LHCN-M2 (cell line): ENCODE measurements around the gene BRME1. TPM values are rescaled to one million over a fixed set of nuclear protein-coding genes. Genes with fewer than 3 reads are reported as not detected.

Experiments used
- DNase-seq: peaks from one replicate; pipeline ENCODE4 v3.0.0-alpha.2; 2012; ENCODE audit warnings: low read depth
- total RNA-seq: library from RNA; depleted of rRNA; stranded (reverse); fragments of >200 nt; gene quantifications from 2 replicates; pipeline ENCODE4 v1.2.3, GENCODE V29; 2014

BRME1 gene
- total RNA-seq, 1 experiment from 2014 or later: 1.1 TPM

GRCh38 chr19:13887517-13887916 lies 18.4 kb downstream of the BRME1 start:
- DNase-seq: peak; percentile 65

DNA sequence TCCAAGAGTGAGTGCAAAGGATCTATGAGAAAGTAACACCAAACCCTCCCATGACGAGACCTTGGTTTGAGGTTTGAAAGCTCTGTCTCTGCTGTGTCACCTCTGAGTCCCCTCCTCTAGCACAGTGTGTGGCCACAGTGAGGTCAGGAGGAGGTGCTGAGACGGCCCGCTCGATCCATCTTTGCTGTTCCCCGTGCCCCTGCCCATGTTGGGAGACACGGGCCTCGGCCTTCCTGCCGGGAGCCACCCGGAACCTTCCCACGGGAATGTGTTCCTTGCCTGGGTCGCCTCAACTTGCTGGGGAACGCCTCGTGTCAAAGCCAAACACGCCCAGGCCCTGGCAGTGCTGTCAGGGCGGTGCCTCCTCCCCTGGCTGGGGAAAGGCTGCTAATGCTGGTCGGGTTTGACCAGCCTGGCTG lies 18.9 kb downstream of the BRME1 start:
- no peak for DNase-seq

DNA sequence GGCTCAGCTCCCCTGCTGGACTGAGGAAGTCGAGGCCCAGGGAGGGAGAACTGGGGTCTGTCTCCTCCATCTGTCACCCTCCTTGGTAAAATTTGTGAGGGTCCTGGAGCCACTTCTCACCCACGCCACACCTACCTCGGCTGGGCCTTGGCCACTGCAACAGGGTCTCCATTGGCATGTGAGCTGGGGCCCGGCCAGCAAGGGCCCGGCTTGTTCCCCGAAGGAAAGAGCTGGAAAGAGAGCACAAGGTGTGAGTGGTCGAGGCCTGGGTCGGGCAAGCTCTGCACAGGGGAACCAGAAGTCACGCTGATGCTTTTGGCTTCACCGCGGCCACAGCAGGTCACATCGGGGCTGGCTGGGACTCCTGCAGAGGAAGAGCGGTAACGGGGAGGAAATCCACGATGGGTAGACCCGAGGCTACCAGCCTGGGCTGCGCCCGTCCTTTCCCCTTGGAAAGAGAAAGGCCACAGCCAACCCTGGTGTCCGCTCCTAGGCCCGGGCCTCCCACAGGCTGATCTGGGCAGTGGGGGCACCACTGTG lies 20.0 kb downstream of the BRME1 start:
- no peak for DNase-seq

GRCh38 chr19:13884726-13885591 lies 21.0 kb downstream of the BRME1 start:
- no peak for DNase-seq

DNA sequence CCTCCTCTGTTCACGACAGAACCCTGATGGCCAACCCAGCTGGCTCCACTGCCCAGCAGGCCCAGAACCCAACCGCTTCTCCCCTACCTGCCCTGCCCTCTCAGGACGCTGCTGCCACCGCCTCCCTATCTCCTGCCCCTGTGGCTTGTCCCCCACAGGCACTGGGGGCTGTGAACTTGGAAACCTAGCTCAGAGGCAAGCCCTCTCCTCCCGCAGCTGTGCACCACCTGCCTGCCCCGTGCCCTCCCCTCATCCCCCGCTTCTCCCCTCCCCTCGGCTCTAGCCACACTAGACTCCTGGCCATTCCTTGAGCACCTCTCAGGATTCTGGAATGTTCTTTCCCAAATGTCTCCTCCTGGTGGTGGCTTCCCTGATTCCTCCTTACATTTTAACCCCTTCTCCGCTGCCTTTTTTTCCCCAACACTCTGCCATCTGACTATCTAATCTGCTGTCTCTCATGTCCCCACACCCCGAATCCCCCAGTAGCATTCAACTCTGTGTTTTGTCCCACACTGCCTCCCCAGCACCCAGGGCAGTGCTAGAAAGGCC lies 22.3 kb downstream of the BRME1 start:
- no peak for DNase-seq

GRCh38 chr19:13882836-13883235 lies 23.1 kb downstream of the BRME1 start:
- DNase-seq: no peak

DNA sequence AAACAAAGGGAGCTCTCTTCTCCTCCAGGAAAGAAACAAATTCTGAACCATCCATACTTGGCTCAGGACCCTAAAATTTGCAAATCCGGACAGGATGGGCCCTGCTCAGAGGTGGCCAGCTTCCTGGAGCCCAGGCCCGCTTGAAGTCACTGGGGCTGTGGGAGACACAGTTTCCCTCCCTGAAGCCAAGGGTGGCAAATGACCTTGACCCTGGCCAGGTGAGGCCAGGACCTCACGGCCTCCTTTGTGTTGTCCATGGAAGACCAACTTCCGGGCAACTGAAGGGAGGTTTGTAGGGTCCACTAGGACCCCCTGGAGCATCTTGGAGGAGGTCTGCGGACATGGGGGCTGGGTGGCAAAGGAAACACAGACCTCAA lies 23.5 kb downstream of the BRME1 start:
- DNase-seq: no peak

GRCh38 chr19:13881692-13882418 lies 24.1 kb downstream of the BRME1 start:
- DNase-seq: no peak

- DNase-seq: peak; percentile 47
Measured at GRCh38 chr19:13881251-13881691, 24.6 kb downstream of the BRME1 start.

- DNase-seq: peak; percentile 93
Measured at GRCh38 chr19:13880059-13881043, 25.6 kb downstream of the BRME1 start.

DNA sequence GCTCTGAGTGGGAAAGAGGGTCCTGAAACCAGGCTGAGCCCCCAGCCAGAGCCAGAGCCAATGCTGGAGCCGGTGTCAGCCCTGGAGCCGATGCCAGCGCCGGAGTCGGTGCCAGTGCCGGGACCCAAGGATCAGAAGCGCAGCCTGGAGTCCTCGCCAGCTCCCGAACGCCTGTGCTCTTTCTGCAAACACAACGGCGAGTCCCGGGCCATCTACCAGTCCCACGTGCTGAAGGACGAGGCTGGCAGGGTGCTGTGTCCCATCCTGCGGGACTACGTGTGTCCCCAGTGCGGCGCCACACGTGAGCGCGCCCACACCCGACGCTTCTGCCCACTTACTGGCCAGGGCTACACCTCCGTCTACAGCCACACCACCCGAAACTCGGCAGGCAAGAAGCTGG lies 28.6 kb downstream of the BRME1 start:
- no peak for DNase-seq

- DNase-seq: no peak
Measured at GRCh38 chr19:13876834-13877233, 29.1 kb downstream of the BRME1 start, which contains the start of gene NANOS3. NANOS3 (plus strand) TSS chr19:13877134; CDS start chr19:13877249, 115 bp downstream.

DNA sequence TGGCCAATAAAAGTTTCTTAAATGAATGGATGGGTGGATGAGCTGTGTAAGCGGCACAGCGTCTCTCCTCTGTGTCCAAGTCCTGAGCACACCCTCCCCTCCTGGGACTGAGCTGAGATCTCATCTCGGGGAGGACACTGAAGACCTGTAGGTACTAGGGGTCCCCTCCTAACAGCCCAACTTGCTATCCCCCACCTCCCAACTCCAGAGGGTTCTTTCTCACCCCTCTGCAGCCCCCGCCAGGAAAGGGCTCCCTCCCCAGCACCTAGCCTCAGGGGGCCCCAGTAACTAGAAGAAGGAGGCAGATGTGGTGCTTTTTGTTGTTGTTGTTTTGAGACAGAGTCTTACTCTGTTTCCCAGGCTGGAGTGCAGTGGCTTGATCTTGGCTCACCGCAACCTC lies 30.1 kb downstream of the BRME1 start:
- DNase-seq: no peak

- no peak for DNase-seq
Measured at GRCh38 chr19:13873834-13874515, 31.9 kb downstream of the BRME1 start.

DNA sequence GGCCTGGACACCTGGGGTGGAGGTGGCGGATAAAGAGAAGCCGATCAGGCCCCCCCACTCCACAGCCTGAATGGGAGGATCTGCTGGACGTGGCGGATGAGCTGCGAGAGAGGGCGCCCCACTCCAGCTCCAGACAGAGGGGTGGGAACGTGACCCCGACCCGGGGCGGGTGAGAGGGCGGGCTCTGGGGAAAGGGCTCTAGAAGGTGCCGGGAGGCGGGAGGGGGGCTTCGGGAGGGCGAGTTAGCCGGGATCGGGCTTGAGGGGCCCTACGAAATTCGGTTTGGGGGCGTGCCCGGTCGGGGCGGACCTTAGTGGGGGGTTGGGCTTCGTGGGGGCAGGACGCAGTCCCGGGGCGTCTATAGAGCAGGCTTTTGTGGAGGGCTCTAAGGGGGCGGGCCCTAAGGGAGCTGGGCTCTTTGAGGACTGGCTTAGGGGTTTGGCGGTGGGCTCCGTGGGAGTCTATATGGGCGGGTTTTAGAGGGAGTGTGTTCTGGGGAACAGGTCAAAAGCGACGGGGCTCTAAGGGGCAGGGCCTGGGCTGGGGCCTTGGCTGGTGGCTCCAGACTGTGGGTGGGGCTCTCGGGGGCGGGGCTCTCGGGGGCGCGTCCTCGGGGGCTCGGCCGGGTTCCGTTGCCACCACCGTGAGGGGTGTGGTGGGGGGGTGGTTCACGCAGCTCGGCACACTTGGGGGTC lies 33.1 kb downstream of the BRME1 start:
- no peak for DNase-seq

DNA sequence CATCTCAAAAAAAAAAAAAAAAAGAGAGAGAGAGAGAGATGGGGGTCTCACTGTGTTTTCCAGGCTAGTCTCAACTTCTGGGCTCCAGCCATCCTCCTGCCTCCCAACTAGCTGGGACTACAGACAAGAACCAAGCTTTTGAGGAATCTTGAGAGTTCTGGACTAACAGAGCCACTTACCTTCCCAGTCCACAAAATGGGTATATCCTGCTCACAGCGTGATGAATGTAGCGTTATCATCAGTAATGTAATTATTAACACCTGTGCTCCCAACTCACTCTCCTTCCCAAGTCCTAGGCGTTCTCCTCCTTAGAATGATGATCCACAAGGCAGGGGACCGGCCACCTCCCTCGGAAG lies 33.6 kb downstream of the BRME1 start:
- no peak for DNase-seq

GRCh38 chr19:13870873-13871272 lies 35.0 kb downstream of the BRME1 start:
- DNase-seq: no peak

DNA sequence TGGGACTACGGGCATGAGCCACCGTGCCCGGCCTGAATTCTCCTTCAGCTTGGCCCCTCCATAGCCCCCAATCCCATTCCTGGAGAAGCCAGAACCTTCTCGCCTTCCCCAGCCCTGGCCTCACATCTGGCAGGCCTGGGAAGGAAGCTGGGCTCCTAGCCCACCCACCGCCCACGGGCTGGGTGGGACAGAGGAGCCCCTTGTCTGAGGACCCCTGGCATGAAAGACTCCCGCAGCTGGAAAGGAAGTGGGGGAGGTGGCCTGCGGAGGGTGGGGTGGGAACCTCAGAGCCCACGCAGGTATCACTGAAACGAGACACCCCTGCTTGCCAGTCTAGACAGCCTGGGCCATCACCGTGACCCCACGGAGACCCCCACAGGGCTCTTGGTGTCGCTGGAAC lies 36.6 kb downstream of the BRME1 start:
- no peak for DNase-seq

DNA sequence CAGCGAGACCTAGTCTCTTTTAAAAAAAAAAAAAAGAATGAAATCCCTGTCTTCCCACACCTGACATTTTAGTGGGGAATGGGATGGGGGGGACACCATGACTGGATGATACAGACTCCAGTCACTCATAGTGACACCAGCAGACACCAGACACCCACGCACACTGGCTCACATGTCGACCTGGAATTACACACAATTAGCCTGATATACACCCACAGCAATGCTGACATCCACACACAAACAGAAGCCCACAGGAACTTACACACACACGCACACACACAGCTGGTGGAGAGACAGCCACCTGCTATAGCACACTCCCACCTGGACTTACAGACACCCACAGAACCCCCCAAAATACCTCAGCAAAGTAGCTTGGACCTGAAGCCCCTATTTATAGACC lies 37.3 kb downstream of the BRME1 start:
- DNase-seq: no peak
